C4-2B (cell line): ENCODE data around the gene PTPRR.

ENCODE experiments used
- H3K27ac ChIP-seq: fragments of 450-650 bp; 2 replicates; pipeline ENCODE4 v1.5.1; 2017
- ZFX ChIP-seq: fragments of 450-650 bp; IDR thresholded peaks from 2 replicates; pipeline ENCODE4 v1.6.1; 2017
- TF ChIP-seq, protein P1 (sequence below): fragments of 450-650 bp; conservative IDR thresholded peaks from 2 replicates; pipeline ENCODE4 v1.5.1; 2017; ENCODE audit warnings: mild to moderate bottlenecking

PTPRR gene

DNA sequence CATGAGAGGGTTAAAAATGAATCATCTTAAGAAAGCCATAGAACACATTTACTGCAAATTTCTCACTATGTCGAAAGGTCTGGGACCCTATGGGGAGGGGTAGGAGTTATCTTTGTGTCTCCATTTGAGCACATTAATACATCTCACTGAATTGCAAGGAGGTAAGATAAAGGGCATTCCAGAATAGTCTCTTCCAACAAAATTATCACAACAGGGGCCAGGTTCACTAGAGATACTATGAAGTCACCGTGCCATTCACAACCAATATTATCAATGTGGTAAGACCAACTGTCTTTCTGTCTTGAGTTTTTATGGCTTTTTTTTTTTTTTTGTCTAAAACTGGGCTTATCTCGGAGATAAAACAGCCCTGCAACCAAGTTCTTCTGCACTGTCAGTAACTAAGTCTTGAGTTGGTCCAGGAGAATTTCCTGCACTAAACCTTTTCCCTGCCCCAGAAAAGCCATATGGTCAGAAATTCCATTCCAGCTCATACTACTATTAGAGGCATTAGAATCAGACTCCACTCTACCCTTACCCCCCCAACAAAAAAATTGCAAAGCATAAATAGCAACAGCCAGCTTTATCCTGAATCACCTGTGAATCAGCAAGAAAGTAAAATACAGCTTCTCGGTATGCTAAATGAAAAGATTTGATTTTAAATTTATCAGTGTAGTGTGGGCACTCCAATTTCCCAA, 79.7 kb downstream of the PTPRR start:
- no peak overlapping the region for H3K27ac ChIP-seq
- TF ChIP-seq, protein P1, sequence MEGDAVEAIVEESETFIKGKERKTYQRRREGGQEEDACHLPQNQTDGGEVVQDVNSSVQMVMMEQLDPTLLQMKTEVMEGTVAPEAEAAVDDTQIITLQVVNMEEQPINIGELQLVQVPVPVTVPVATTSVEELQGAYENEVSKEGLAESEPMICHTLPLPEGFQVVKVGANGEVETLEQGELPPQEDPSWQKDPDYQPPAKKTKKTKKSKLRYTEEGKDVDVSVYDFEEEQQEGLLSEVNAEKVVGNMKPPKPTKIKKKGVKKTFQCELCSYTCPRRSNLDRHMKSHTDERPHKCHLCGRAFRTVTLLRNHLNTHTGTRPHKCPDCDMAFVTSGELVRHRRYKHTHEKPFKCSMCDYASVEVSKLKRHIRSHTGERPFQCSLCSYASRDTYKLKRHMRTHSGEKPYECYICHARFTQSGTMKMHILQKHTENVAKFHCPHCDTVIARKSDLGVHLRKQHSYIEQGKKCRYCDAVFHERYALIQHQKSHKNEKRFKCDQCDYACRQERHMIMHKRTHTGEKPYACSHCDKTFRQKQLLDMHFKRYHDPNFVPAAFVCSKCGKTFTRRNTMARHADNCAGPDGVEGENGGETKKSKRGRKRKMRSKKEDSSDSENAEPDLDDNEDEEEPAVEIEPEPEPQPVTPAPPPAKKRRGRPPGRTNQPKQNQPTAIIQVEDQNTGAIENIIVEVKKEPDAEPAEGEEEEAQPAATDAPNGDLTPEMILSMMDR = no peak
- no peak for TF ChIP-seq ZFX

DNA sequence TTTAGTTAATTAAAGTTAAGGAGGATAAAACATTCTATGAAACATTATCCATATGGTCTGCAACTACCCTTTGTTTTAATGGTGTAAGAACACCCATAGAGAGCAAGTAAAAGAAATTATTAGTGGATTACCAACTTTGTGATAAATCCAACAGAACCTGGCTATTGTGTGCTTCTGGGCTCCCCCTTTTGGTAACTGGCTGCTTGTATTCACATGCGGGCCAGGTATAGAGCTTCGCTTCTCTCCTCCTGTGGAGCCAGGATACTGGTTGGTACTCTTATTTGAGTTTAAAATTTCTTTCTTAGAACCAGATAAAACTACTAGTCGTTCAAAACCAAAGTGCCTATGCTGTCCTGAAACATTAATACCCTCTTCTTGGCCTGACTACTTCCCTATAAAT, 81.0 kb downstream of the PTPRR start:
- no peak for TF ChIP-seq ZFX
- TF ChIP-seq, protein P1 = peak; percentile 18; the same call in 1 of the 2 replicates

DNA sequence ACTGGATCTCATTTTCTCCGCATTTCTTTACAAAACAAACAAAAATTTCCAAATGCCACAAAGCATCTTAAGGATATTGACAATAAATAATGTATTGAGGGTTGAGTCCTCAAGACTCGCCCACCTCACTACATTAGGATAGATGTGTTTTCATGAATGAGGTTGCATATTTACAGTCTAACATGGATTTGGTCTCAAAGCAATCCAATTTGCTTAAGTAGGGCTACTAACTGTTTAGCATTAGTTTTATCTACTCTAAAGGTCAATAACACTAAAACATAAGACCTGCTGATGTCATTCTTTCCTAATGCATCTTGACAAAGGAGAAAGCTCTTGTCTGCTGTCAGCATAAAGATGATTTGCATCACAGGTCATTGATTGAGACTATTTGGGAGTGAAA, 82.4 kb downstream of the PTPRR start:
- TF ChIP-seq ZFX = no peak
- TF ChIP-seq, protein P1 = no peak
- H3K27ac ChIP-seq = no peak overlapping the region

More for the DNA sequence above, 81.0 kb downstream of the PTPRR start:
- no peak overlapping the region for H3K27ac ChIP-seq

DNA sequence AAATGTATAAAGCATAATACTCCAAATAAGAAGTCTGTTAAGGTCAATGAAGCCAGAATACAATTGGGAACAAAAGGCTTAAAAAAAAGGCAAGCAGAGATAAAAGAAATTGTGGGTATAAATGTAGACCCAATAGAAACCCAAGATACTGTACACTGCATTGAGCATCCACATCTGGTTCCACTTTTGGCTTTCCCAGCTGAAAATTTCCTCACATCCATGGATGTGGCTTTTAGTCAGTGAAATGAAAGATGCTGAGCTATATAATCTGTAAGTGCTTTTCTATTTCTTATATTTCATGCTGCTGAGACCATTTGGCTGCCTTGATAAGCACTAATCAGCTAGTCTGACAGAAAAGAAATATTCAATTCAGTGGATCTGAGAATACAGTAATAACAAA, 83.5 kb downstream of the PTPRR start:
- TF ChIP-seq, protein P1 = no peak
- TF ChIP-seq ZFX = no peak
- H3K27ac ChIP-seq = no peak overlapping the region

DNA sequence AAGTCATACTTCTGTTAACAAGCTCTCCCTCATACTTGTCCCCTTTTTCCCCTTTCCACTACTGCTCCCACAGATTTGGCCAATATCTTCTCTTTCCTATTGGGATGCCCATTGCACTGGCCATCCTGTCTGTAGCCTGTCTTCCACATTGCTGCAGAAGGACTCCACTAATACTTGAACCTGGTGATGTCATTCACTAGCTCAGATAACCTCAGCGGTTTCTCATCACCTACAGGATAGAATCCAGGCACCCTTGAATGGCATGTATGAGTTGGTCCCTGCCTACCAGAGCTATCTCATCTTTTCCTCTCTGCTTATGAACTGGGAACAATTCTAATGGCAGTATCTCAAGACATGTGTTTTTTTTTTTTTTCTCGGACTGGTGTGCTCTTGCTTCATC, 84.6 kb downstream of the PTPRR start:
- TF ChIP-seq, protein P1 = no peak
- no peak for TF ChIP-seq ZFX
- no peak overlapping the region for H3K27ac ChIP-seq

DNA sequence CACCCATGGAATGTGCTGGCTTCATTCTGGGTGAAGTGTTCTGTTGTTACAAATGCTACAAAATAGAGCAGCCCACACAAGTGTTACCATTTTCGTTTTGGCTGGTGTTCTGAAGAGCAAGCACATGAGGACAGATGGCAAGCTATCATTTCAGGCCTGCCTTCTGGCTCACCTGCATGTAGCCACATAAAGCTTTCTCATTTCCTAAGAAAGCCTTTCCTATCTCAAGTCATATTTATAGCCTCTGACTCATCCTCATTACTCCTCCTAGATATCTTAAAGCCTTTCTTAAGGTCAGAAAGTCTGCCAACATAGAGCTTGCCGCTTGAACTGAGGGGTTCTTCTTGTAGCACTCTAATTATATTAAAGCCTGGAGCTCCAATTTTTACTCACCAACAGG, 89.0 kb downstream of the PTPRR start:
- H3K27ac ChIP-seq = no peak overlapping the region
- TF ChIP-seq ZFX = no peak
- TF ChIP-seq, protein P1 = no peak

DNA sequence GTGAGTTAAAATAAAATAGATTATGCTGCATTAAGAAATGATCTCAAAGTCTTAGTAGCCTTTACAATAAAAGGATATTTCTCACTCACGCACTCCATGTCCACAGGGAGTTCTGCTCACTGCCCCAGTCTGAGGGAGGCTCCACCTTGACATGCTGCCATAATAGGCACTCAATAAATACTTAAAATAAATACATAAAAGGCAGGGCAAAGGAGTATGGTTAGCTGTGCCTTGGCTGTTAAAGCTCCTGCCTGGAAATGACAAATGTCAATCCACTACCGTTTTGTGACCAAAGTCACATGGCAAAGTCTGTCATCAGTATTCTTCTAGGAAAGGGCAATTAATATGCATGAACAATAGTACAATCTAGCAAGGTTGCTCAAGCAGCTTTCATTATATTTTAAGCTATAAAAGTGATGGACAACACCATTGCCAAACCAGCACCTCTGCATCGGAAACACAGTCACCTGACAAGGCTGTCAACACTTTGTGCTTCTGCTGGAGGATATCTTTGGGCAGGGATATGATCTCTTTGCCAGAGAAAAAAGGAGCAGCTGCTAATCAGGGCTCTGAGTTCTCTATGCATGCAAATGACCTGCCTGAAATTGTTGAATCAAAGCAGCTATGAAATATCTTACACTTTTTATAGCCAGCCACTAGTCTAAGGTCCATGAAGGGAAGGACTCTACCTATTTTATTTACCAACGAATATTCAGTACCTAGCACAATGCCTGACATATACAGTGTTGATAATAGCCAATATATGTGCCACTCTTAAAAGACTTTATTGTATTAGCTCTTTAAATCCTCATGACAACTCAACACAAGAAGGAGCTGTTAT, 90.1 kb downstream of the PTPRR start:
- no peak overlapping the region for H3K27ac ChIP-seq
- TF ChIP-seq, protein P1 = no peak
- TF ChIP-seq ZFX = no peak
